T-helper 2 cell (primary cell): ENCODE results near the gene MTHFD2.
A peak's percentile ranks its signal among the peaks of the same experiment; 100 is the strongest.
"Not testable (repeated sequence)": the region's sequence is repeated elsewhere in the genome, so short reads cannot be mapped to it uniquely, and the experiment has no call there.

Source experiments
- DNase-seq, 5 experiments: peaks; one replicate each; pipeline versions ENCODE4 v3.0.0 to v3.0.0-alpha.2; 2012 to 2022
- total RNA-seq, 2 donors: gene quantifications; one replicate each; lab custom pipeline; 2026; lab: John Stamatoyannopoulos, UW

The MTHFD2 gene
- total RNA-seq = 51.9 to 68.3 reads per million in 2 donors

- peak; percentile 75 to 98 (median 85) for DNase-seq
Observed at GRCh38 chr2:74198461-74199274, at the start of gene MTHFD2. TSS of gene MTHFD2 (plus strand) at chr2:74198615. CDS start at chr2:74198642, 27 bp downstream.

GRCh38 chr2:74149247-74149525, 49.2 kb upstream of the MTHFD2 start:
- no peak for DNase-seq

DNA sequence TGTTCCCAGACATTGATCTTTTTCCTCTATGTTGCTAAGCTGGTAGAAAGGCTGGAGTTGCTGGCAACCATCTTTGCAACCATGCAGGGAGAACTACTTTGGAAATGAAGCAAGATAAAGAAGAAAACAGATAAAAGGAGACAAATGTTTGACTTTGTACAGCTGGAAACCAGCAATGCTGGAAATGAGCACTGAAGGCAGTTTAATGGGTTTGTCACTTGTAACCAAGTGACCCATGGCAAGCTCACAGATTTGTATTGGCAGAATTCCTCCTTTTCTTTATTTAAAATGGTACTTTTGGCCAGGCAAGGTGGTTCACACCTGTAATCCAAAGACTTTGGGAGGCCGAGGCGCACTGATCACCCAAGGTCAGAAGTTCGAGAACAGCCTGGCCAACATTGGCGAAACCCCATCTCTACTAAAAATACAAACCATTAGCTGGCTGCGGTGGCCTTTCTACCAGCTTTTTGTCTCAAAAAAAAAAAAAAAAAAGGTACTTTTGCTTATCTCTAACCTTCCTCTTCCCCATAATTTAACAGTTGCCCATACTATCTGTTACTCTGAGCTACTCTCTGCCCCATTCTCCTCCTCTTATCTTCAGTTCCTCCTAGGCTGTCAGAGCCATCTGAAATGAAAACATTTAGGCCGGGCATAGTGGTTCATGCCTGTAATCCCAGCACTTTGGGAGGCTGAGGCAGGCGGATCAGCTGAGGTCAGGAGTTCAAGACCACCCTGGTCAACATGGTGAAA, 48.7 kb upstream of the MTHFD2 start:
- no peak for DNase-seq

- no peak for DNase-seq
Observed at GRCh38 chr2:74152954-74153353, 45.5 kb upstream of the MTHFD2 start.

- DNase-seq = no peak
Observed at GRCh38 chr2:74155830-74156229, 42.6 kb upstream of the MTHFD2 start.

- peak in 1 of 5 experiments; percentile 75 for DNase-seq
Observed at GRCh38 chr2:74162951-74163350, 35.5 kb upstream of the MTHFD2 start.

DNA sequence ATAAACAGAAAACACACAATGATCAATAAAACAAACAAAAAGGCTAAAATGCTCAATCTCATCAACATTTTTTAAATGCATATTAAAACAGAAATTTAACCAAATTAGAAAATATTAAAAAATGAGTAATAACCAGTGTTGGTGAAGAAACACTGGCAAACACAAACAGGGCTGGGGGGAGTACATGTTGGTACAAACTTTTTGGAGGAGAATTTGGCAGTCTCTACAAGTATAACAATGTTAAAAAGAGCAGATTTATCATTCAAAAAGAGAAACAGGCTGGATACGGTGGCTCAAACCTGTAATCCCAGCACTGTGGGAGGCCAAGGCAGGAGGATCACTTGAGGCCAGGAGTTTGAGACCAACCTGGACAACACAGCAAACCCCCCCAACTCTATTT, 33.7 kb upstream of the MTHFD2 start:
- no peak for DNase-seq

- DNase-seq = no peak
Observed at GRCh38 chr2:74168739-74169138, 29.7 kb upstream of the MTHFD2 start.

DNA sequence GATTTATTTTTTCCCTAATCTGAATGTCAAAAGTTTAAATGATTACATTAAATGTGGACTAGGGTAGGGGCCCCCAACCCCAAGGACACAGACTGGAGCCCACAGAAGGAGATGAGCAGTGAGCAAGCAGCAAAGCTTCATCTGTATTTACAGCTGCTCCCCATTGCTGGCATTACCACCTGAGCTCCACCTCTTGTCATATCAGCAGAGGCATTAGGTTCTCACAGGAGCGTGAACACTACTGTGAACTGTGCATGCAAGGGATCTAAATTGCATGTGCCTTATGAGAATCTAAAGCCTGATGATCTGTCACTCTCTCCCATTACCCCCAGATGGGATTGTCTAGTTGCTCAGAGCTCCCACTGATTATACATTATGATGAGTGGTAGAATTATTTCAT, 23.5 kb upstream of the MTHFD2 start:
- DNase-seq = no peak

- DNase-seq = no peak
Observed at GRCh38 chr2:74177696-74178095, 20.7 kb upstream of the MTHFD2 start.

GRCh38 chr2:74178211-74179062, 20.0 kb upstream of the MTHFD2 start, which contains the start of gene MOB1A:
TSS of gene MOB1A (minus strand) at chr2:74178879. CDS start at chr2:74178674, 205 bp downstream.
- DNase-seq = peak; percentile 94 to 98 (median 95)

DNA sequence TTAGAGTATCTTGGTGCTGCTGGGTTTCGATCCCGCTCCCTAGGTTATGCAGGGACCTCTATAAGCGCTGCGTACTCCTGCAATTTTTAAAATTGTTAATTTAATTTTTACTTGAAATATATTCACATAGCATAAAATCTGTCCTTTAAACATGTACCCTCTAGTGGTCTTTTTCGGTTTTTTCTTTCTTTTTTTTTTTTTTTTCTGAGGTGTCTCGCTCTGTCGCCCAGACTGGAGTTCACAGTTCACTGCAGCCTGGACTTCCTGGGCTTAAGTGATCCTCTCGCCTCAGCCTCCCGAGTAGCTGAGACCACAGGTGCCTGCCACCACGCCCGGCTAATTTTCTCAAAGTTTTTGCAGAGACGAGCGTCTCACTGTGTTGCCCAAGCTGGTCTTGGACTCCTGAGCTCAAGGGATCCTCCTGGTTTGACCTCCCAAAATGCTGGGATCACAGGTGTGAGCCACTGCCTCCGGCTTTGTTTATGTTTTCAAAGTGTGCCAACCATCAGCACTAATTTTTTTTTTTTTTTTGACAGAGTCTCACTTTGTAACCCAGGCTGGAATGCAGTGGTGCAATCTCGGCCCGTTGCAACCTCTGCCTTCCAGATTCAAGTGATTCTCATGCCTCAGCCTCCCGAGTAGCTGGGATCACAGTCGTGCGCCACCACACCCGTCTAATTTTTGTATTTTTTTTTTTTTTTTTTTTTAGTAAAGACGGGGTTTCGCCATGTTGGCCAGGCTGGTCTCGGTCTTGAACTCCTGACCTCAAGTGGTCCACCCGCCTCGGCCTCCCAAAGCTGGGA, 19.2 kb upstream of the MTHFD2 start:
- no peak for DNase-seq

- no peak for DNase-seq
Observed at GRCh38 chr2:74181739-74182138, 16.7 kb upstream of the MTHFD2 start.

DNA sequence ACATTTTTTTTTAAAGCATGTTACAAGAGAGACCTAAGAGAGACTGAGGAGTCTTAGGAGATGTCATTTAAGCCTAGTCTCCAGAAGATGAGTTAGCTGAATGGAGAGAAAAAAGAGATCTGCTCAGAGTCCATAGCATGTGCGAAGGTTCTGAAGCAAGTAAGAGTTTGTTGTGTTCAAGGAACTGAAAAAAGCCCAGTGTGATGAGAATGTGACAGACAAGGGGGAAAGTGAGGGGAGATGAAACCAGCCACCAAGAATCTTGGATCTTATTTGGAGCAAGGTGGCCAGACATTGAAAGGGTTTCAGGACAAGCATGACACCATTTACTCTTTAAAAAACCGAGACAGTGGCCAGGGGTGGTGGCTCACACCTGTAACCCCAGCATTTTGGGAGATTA, 14.5 kb upstream of the MTHFD2 start:
- no peak for DNase-seq

DNA sequence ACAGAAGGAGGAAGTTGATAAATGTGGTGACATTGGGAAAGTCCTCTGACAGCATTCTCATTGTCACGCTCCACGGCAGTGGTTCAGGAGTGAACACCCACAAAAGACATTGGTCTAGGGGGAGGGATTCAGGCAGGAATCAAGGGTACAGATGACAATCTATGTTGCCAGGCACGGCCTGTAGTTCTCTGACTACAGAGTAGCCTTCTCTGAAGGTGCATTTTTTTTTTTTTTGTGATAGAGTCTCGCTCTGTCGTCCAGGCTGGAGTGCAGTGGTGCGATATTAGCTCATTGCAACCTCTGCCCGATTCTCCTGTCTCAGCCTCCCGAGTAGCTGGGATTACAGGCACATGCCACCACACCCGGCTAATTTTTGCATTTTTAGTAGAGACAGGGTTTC, 12.4 kb upstream of the MTHFD2 start:
- DNase-seq = peak in 2 of 5 experiments; percentile 40 to 84

- DNase-seq = not testable (repeated sequence)
Observed at GRCh38 chr2:74186706-74187105, 11.7 kb upstream of the MTHFD2 start.

- no peak for DNase-seq
Observed at GRCh38 chr2:74188018-74188601, 10.3 kb upstream of the MTHFD2 start.

GRCh38 chr2:74188696-74189095, 9.7 kb upstream of the MTHFD2 start:
- no peak for DNase-seq

GRCh38 chr2:74191596-74192380, 6.6 kb upstream of the MTHFD2 start:
- DNase-seq = no peak

GRCh38 chr2:74194799-74195198, 3.6 kb upstream of the MTHFD2 start:
- DNase-seq = no peak

DNA sequence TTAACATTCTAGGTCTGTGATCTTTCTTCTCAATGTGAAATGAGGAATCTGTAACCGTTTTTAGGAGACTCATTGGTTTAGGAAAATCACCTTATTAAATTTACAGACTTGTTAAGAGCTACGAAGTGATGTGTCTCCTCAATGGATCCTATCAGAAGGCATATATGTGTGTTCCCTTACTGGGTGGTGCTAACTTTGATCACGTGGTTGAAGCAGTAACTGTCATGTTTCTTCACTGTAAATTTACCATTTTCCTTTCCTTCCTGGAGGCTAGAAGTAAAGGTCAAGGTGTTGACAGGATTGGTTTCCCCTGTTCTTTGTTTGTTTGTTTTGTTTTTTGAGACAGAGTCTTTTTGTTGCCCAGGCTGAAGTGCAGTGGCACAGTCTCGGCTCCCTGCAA, 1.4 kb upstream of the MTHFD2 start:
- DNase-seq = no peak
